HUDEP-2 (cell line): ENCODE results near the gene RMI1.
A peak's percentile ranks its signal among the peaks of the same experiment; 100 is the strongest.

Experiments
- DNase-seq, 76 experiments: peaks; one replicate each; lab custom pipeline; 2025; ENCODE audit not compliant: unreplicated experiment in 76 of 76; lab: John Stamatoyannopoulos, UW

The RMI1 gene

GRCh38 chr9:83966209-83966582 lies 14.4 kb upstream of the RMI1 start:
- no peak for DNase-seq

GRCh38 chr9:83967073-83967472 lies 13.5 kb upstream of the RMI1 start:
- DNase-seq = no peak

GRCh38 chr9:83969602-83970001 lies 11.0 kb upstream of the RMI1 start:
- DNase-seq = no peak

- DNase-seq = no peak
Measured at GRCh38 chr9:83971485-83971884, 9.1 kb upstream of the RMI1 start.

- DNase-seq = no peak
Measured at GRCh38 chr9:83972286-83972685, 8.3 kb upstream of the RMI1 start.

GRCh38 chr9:83975300-83975699 lies 5.3 kb upstream of the RMI1 start:
- DNase-seq = no peak

- no peak for DNase-seq
Measured at GRCh38 chr9:83976372-83976771, 4.2 kb upstream of the RMI1 start.

GRCh38 chr9:83977196-83977595 lies 3.4 kb upstream of the RMI1 start:
- no peak for DNase-seq

GRCh38 chr9:83978992-83979811 lies 1.4 kb upstream of the RMI1 start:
- DNase-seq = peak in 69 of 76 experiments; percentile 2 to 81 (median 63)

- peak; percentile 63 to 99 (median 96) for DNase-seq
Measured at GRCh38 chr9:83979812-83980394, 702 bp upstream of the RMI1 start, which contains the start of gene HNRNPK. TSS of gene HNRNPK (minus strand) at chr9:83980215. CDS start at chr9:83978252, 1,963 bp downstream.

- peak in 13 of 76 experiments; percentile 1 to 57 (median 30) for DNase-seq
Measured at GRCh38 chr9:83981126-83981871, 694 bp downstream of the RMI1 start.

GRCh38 chr9:83986195-83986594 lies 5.6 kb downstream of the RMI1 start:
- DNase-seq = no peak

GRCh38 chr9:83986765-83987401 lies 6.3 kb downstream of the RMI1 start:
- peak in 19 of 76 experiments; percentile 3 to 42 (median 21) for DNase-seq

GRCh38 chr9:83987402-83987791 lies 6.8 kb downstream of the RMI1 start:
- DNase-seq = no peak

- no peak for DNase-seq
Measured at GRCh38 chr9:83988411-83988810, 7.8 kb downstream of the RMI1 start.

GRCh38 chr9:83991355-83991754 lies 10.8 kb downstream of the RMI1 start:
- DNase-seq = no peak

GRCh38 chr9:83992407-83992806 lies 11.8 kb downstream of the RMI1 start:
- DNase-seq = peak in 1 of 76 experiments; percentile 7

GRCh38 chr9:83992901-83993300 lies 12.3 kb downstream of the RMI1 start:
- no peak for DNase-seq

- DNase-seq = no peak
Measured at GRCh38 chr9:83996126-83996525, 15.5 kb downstream of the RMI1 start.

GRCh38 chr9:83999141-83999918 lies 18.7 kb downstream of the RMI1 start:
- no peak for DNase-seq
